ENCODE data around the gene JARID2.
A peak's percentile ranks its signal among the peaks of the same experiment; 100 is the strongest.
"Not testable (repeated sequence)": the region's sequence is repeated elsewhere in the genome, so short reads cannot be mapped to it uniquely, and the experiment has no call there.

The JARID2 gene

GRCh38 chr6:15535495-15536197, 289.8 kb downstream of the JARID2 start:
- no peak for FAIRE-seq
- DNase-seq (ENCODE audit: low spot score): no peak

- no peak for FAIRE-seq
- no peak for DNase-seq (ENCODE audit: low spot score)
Observed at GRCh38 chr6:15536198-15536955, 290.5 kb downstream of the JARID2 start.

DNA sequence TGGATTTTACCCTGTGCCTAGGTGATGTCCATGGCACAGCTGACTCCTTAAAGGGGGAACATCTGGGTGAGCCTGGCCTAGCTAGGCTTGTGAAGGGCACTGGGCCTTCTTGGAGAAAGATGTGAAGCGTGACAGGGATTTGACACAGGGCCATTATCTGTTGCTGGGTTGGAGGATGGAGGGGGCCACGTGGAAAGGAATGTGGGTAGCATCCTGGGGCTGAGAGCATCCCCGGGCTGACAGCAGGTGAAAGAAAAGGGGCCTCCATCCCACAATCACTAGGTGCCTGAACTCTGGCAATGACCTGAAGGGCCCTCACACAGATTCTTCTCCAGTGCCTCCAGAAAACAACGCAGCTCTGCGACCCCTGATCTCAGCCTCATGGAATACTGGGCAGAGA, 292.2 kb downstream of the JARID2 start:
- FAIRE-seq: no peak
- no peak for DNase-seq (ENCODE audit: low spot score)

- no peak for DNase-seq (ENCODE audit: low spot score)
Observed at GRCh38 chr6:15538766-15539495, 293.1 kb downstream of the JARID2 start.

DNA sequence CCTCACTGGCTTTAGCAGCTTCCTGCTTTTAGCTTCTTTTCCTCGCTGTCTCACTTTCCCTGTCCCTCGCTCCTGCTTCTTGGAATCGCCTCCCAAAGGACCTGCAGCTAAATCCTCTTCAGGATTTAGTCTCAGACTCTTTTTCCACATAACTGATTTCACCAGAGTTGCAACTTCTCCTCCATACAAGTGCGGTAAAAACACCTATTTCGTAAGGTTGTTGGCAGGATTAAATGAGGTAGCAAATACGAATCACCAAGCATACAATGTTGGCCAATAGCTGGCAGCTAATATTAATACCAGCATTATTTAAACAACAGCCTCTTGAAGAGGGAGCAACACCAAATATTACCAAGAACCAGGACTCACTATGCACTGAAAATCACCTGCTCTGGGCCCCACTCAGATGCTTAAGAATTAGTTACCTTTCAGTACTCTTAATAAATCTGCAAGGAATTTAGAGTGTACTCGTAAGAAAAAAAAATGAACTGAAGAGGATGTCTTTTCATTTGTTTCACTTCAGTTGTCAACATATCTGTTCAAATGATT, 293.9 kb downstream of the JARID2 start:
- no peak for DNase-seq (ENCODE audit: low spot score)
- no peak for FAIRE-seq

More at GRCh38 chr6:15538766-15539495, 293.1 kb downstream of the JARID2 start:
- no peak for FAIRE-seq

- not testable (repeated sequence) for DNase-seq (ENCODE audit: low spot score); FAIRE-seq
Observed at GRCh38 chr6:15543332-15543917, 297.6 kb downstream of the JARID2 start.

GRCh38 chr6:15544321-15544900, 298.5 kb downstream of the JARID2 start:
- no peak for DNase-seq (ENCODE audit: low spot score)
- no peak for FAIRE-seq

GRCh38 chr6:15546591-15546990, 300.7 kb downstream of the JARID2 start:
- peak; percentile 23 for DNase-seq (ENCODE audit: low spot score)
- no peak for FAIRE-seq

- no peak for FAIRE-seq
Observed at GRCh38 chr6:15547400-15547799, 301.5 kb downstream of the JARID2 start.

GRCh38 chr6:15549371-15549770, 303.5 kb downstream of the JARID2 start:
- no peak for DNase-seq (ENCODE audit: low spot score)
- no peak for FAIRE-seq

More at GRCh38 chr6:15547400-15547799, 301.5 kb downstream of the JARID2 start:
- no peak for DNase-seq (ENCODE audit: low spot score)

GRCh38 chr6:15550546-15551123, 304.8 kb downstream of the JARID2 start:
- FAIRE-seq: no peak
- no peak for DNase-seq (ENCODE audit: low spot score)

DNA sequence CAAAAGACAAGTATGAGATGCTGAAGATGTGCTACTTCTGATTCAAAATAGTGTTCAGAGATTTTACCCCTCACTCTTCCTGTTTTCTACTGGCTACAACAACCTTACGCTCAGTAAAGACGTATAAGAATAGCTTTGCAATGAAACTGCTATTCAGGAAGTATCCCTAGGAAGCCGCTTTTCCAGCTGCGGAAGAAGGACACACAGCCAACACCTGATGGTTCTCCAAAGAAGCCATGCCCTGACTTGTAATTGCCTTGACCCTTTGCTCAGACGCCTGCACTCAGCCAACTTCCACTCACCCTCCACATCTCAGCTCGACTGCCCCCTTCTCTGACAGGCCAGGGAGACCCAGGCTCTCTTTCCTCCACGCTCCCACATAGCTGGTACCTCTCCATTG, 305.4 kb downstream of the JARID2 start:
- FAIRE-seq (no peak), DNase-seq (ENCODE audit: low spot score) (no peak)

DNA sequence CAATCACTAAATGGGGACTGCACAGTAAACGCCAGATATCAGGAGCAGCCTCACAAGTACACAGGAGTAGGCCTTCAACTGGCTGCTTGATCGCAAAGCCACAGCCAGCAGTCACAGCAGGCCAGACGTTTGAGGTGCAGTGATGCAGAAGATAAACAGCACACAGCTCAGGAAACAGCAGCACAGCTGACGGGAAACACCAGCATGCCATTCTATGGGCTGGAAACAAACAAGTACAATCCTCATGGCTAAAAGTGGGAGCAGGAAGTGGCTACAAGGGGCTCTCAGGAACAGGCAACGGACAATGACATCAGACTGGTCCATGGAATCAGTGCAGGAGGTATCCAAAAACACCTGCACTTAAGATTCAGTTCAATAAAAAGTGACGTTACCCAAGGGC, 305.9 kb downstream of the JARID2 start:
- DNase-seq (ENCODE audit: low spot score) (no peak), FAIRE-seq (no peak)

DNA sequence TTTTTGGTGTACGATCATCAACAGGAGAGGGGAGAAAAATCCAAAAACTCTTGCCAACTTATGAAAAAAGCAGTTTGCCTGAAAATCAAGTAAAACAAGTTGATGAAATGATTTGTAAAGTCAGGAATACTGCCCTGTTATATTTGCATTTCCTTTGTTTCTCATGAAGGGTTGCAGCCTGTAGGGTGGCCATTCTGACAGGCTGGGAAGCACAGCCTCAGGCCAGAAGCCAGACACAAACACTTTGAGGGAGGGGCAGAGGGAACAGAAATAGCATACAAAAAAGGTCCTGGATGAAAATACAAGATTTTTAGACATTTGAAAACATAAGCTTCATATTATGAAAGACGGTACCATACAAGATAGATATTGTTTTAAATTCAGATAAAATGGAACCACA, 307.2 kb downstream of the JARID2 start:
- DNase-seq (ENCODE audit: low spot score) (no peak), FAIRE-seq (no peak)

DNA sequence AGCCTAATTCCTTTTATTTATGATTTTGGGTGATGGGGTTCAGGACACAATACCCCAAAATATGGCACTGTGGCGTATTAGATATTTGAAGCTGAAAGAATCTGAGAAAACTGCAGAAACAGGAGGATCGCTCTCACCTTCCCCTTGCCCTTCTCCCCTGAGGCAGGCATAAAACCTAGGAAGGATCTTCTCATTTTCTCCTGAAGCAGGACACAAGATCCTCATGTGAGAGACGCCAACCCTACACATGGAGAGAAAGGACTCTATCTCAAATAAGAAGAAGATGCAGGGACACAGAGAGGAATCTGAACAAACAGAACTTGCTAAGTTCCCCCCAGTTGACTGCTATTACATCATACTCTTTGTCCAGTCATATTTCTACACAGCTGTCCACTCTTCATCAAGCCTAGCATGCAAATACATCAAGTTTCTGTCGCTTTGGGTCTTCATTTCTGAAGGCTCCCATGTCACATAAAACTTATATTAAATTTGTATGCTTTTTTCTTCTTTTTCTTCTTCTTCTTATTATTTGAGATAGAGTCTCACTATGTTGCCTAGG, 307.9 kb downstream of the JARID2 start:
- FAIRE-seq (no peak), DNase-seq (ENCODE audit: low spot score) (no peak)

GRCh38 chr6:15554728-15555100, 308.8 kb downstream of the JARID2 start:
- DNase-seq (ENCODE audit: low spot score) (no peak), FAIRE-seq (no peak)

GRCh38 chr6:15555101-15556038, 309.5 kb downstream of the JARID2 start:
- DNase-seq (ENCODE audit: low spot score) (no peak), FAIRE-seq (no peak)

- FAIRE-seq (no peak), DNase-seq (ENCODE audit: low spot score) (no peak)
Observed at GRCh38 chr6:15556711-15557110, 310.8 kb downstream of the JARID2 start.

DNA sequence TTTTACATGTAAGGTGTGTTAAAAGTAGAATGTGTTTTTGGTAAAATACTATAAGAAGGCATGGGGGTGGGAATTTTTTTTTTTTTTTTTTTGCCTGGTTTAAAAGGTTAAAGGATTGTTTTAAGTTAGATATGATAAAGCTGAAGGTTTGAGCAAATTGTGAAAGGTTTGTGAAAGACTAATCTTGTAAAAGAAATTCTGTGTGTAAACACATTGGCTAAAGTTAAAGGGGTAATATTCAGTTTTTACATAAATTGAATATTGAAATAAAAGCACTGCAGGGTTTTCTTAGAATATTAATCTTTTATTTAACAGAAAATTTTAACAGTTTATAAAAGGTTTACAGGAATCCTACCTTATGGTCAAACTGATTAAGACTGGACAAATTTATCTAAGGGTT, 311.3 kb downstream of the JARID2 start:
- DNase-seq (ENCODE audit: low spot score) (no peak), FAIRE-seq (no peak)

All from urothelium cell line (cell line).